Epithelial cell of esophagus (primary cell): ENCODE measurements around the gene LRRC4B.
"Not testable (repeated sequence)": the region's sequence is repeated elsewhere in the genome, so short reads cannot be mapped to it uniquely, and the experiment has no call there.

ENCODE experiments used
- DNase-seq: peaks from one replicate; pipeline ENCODE4 v3.0.0; 2010; ENCODE audit warnings: low read depth
- H3K4me3 ChIP-seq: 2 replicates; pipeline ENCODE4 v1.5.1; 2011; ENCODE audit warnings: mild to moderate bottlenecking, low read length, control low read depth
- CTCF ChIP-seq: IDR thresholded peaks from 2 replicates; pipeline ENCODE4 v1.5.1; 2011; ENCODE audit warnings: low read depth, mild to moderate bottlenecking, low read length, control low read depth, inconsistent platforms; ENCODE audit not compliant: insufficient read depth; ENCODE audit errors: missing control alignments

Gene LRRC4B

GRCh38 chr19:50531171-50531612, 37.0 kb downstream of the LRRC4B start:
- DNase-seq = no peak
- no peak overlapping the region for H3K4me3 ChIP-seq
- no peak for TF ChIP-seq CTCF

GRCh38 chr19:50528052-50528451, 40.2 kb downstream of the LRRC4B start:
- not testable (repeated sequence) for DNase-seq

GRCh38 chr19:50522881-50523280, 45.4 kb downstream of the LRRC4B start:
- DNase-seq = no peak
- H3K4me3 ChIP-seq = no peak overlapping the region
- TF ChIP-seq CTCF = no peak

More at GRCh38 chr19:50528052-50528451, 40.2 kb downstream of the LRRC4B start:
- H3K4me3 ChIP-seq = not testable (repeated sequence)

GRCh38 chr19:50520822-50521465, 47.3 kb downstream of the LRRC4B start:
- DNase-seq = no peak
- H3K4me3 ChIP-seq = no peak overlapping the region
- no peak for TF ChIP-seq CTCF

- no peak for TF ChIP-seq CTCF
- H3K4me3 ChIP-seq = no peak overlapping the region
- DNase-seq = no peak
Observed at GRCh38 chr19:50519006-50519575, 49.1 kb downstream of the LRRC4B start.

GRCh38 chr19:50518091-50519005, 49.9 kb downstream of the LRRC4B start:
- no peak for TF ChIP-seq CTCF
- no peak for DNase-seq

GRCh38 chr19:50517704-50518075, 50.5 kb downstream of the LRRC4B start:
- no peak overlapping the region for H3K4me3 ChIP-seq
- TF ChIP-seq CTCF = no peak
- DNase-seq = no peak

More at GRCh38 chr19:50518091-50519005, 49.9 kb downstream of the LRRC4B start:
- H3K4me3 ChIP-seq = no peak overlapping the region
